HCT116 (cell line): ENCODE measurements around the gene FST.

Source experiments
- MAX ChIP-seq: IDR thresholded peaks from 2 replicates; pipeline ENCODE4 v1.6.1; 2012
- POLR2A ChIP-seq: IDR thresholded peaks from 2 replicates; pipeline ENCODE4 v1.7.0; 2011; ENCODE audit warnings: borderline replicate concordance; ENCODE audit not compliant: insufficient read depth, insufficient read length; ENCODE audit errors: extremely low read depth
- POLR2AphosphoS5 ChIP-seq: IDR thresholded peaks from 2 replicates; pipeline ENCODE4 v1.6.1; 2011; ENCODE audit warnings: mild to moderate bottlenecking, low read depth, low read length, moderate library complexity
- SIN3A ChIP-seq: IDR thresholded peaks from 2 replicates; pipeline ENCODE4 v1.6.1; 2012; ENCODE audit warnings: low read depth
- YY1 ChIP-seq: IDR thresholded peaks from 2 replicates; pipeline ENCODE4 v1.6.1; 2011; ENCODE audit warnings: low read length, low read depth, moderate library complexity, mild to moderate bottlenecking; ENCODE audit not compliant: insufficient replicate concordance; ENCODE audit errors: extremely low read depth
- ZFX ChIP-seq: fragments of 450-650 bp; IDR thresholded peaks from 2 replicates; pipeline ENCODE4 v1.6.1; 2017
- TF ChIP-seq, protein P1 (sequence below), 3 experiments: fragments of 200-600 bp in 1 of 3; sonication (generic) in 1 of 3; IDR thresholded peaks in 2 of 3; conservative IDR thresholded peaks in 1 of 3; 2 replicates each; pipeline ENCODE4 v1.5.1; 2012 to 2017; ENCODE audit warnings: low read depth in 2 of 3, low read length in 2 of 3, antibody characterized with exemption in 1 of 3, borderline replicate concordance in 1 of 3, control low read depth in 1 of 3, mild to moderate bottlenecking in 1 of 3, mixed read lengths in 1 of 3, mixed run types in 1 of 3, moderate library complexity in 1 of 3; ENCODE audit not compliant: insufficient read depth in 1 of 3

GRCh38 chr5:53478411-53479044 lies 1.9 kb upstream of the FST start:
- no peak for TF ChIP-seq POLR2A
- TF ChIP-seq, protein P1, sequence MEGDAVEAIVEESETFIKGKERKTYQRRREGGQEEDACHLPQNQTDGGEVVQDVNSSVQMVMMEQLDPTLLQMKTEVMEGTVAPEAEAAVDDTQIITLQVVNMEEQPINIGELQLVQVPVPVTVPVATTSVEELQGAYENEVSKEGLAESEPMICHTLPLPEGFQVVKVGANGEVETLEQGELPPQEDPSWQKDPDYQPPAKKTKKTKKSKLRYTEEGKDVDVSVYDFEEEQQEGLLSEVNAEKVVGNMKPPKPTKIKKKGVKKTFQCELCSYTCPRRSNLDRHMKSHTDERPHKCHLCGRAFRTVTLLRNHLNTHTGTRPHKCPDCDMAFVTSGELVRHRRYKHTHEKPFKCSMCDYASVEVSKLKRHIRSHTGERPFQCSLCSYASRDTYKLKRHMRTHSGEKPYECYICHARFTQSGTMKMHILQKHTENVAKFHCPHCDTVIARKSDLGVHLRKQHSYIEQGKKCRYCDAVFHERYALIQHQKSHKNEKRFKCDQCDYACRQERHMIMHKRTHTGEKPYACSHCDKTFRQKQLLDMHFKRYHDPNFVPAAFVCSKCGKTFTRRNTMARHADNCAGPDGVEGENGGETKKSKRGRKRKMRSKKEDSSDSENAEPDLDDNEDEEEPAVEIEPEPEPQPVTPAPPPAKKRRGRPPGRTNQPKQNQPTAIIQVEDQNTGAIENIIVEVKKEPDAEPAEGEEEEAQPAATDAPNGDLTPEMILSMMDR (IDR thresholded peaks at IDR 0.05 in 2 of 3, conservative IDR thresholded peaks at IDR 0.05 in 1 of 3; ENCODE audit: borderline replicate concordance in 1 of 3, insufficient read depth in 1 of 3, low read depth in 2 of 3, low read length in 2 of 3): peak; percentile 48 to 74 (median 60); a peak in 5 of 6 replicates
- no peak for TF ChIP-seq ZFX
- no peak for TF ChIP-seq MAX
- TF ChIP-seq SIN3A: no peak
- TF ChIP-seq POLR2AphosphoS5: no peak
- TF ChIP-seq YY1: no peak
